HL-60 (cell line): ENCODE measurements around the gene SMPD4.
"Not testable (repeated sequence)": the region's sequence is repeated elsewhere in the genome, so short reads cannot be mapped to it uniquely, and the experiment has no call there.

Experiments
- DNase-seq, 2 experiments: peaks; one replicate each; pipeline ENCODE4 v3.0.0-alpha.2; 2010 to 2020; ENCODE audit warnings: low read depth in 1 of 2, low spot score in 1 of 2
- H3K27ac ChIP-seq: fragments of 250-450 bp; sonication (Bioruptor Pico); replicated peaks from 2 replicates; pipeline ENCODE4 v1.5.1; 2020; ENCODE audit warnings: mild to moderate bottlenecking, moderate library complexity
- H3K27me3 ChIP-seq: fragments of 250-450 bp; sonication (Bioruptor Pico); 2 replicates; pipeline ENCODE4 v1.5.1; 2021; ENCODE audit warnings: mild to moderate bottlenecking, moderate library complexity; ENCODE audit not compliant: insufficient read depth, poor library complexity, severe bottlenecking
- H3K4me3 ChIP-seq: replicated peaks from 2 replicates; pipeline ENCODE4 v1.5.1; 2011; ENCODE audit warnings: mild to moderate bottlenecking, control low read depth, low read length; ENCODE audit not compliant: insufficient read depth
- GABPA ChIP-seq: IDR thresholded peaks from 2 replicates; pipeline ENCODE4 v1.6.1; 2012; ENCODE audit warnings: low read depth
- POLR2AphosphoS5 ChIP-seq: IDR thresholded peaks from 2 replicates; pipeline ENCODE4 v1.6.1; 2012; ENCODE audit warnings: low read depth
- SPI1 ChIP-seq: IDR thresholded peaks from 2 replicates; pipeline ENCODE4 v1.6.1; 2012; ENCODE audit warnings: low read depth, mild to moderate bottlenecking, borderline replicate concordance
- TF ChIP-seq, protein P1 (sequence below): IDR thresholded peaks from 2 replicates; pipeline ENCODE4 v1.6.1; 2012; ENCODE audit warnings: low read depth; ENCODE audit not compliant: insufficient replicate concordance
- TF ChIP-seq, protein P2 (sequence below): IDR thresholded peaks from one replicate; pipeline ENCODE4 v1.5.1; 2011; ENCODE audit warnings: low read length, control low read depth, inconsistent platforms; ENCODE audit not compliant: insufficient read depth

Gene SMPD4

GRCh38 chr2:130202518-130202917 is 21.1 kb upstream of the SMPD4 start:
- peak in 1 of 2 experiments; percentile 49 for DNase-seq
- not testable (repeated sequence) for H3K27me3 ChIP-seq, H3K27ac ChIP-seq

GRCh38 chr2:130198343-130198742 is 16.9 kb upstream of the SMPD4 start, which contains the start of gene TUBA3E:
TSS of gene TUBA3E (minus strand) at chr2:130198439. CDS start at chr2:130198360, 79 bp downstream.
- TF ChIP-seq, protein P1, sequence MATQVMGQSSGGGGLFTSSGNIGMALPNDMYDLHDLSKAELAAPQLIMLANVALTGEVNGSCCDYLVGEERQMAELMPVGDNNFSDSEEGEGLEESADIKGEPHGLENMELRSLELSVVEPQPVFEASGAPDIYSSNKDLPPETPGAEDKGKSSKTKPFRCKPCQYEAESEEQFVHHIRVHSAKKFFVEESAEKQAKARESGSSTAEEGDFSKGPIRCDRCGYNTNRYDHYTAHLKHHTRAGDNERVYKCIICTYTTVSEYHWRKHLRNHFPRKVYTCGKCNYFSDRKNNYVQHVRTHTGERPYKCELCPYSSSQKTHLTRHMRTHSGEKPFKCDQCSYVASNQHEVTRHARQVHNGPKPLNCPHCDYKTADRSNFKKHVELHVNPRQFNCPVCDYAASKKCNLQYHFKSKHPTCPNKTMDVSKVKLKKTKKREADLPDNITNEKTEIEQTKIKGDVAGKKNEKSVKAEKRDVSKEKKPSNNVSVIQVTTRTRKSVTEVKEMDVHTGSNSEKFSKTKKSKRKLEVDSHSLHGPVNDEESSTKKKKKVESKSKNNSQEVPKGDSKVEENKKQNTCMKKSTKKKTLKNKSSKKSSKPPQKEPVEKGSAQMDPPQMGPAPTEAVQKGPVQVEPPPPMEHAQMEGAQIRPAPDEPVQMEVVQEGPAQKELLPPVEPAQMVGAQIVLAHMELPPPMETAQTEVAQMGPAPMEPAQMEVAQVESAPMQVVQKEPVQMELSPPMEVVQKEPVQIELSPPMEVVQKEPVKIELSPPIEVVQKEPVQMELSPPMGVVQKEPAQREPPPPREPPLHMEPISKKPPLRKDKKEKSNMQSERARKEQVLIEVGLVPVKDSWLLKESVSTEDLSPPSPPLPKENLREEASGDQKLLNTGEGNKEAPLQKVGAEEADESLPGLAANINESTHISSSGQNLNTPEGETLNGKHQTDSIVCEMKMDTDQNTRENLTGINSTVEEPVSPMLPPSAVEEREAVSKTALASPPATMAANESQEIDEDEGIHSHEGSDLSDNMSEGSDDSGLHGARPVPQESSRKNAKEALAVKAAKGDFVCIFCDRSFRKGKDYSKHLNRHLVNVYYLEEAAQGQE = no peak
- TF ChIP-seq POLR2AphosphoS5 (no peak), SPI1 (no peak), GABPA (no peak)
- TF ChIP-seq, protein P2, sequence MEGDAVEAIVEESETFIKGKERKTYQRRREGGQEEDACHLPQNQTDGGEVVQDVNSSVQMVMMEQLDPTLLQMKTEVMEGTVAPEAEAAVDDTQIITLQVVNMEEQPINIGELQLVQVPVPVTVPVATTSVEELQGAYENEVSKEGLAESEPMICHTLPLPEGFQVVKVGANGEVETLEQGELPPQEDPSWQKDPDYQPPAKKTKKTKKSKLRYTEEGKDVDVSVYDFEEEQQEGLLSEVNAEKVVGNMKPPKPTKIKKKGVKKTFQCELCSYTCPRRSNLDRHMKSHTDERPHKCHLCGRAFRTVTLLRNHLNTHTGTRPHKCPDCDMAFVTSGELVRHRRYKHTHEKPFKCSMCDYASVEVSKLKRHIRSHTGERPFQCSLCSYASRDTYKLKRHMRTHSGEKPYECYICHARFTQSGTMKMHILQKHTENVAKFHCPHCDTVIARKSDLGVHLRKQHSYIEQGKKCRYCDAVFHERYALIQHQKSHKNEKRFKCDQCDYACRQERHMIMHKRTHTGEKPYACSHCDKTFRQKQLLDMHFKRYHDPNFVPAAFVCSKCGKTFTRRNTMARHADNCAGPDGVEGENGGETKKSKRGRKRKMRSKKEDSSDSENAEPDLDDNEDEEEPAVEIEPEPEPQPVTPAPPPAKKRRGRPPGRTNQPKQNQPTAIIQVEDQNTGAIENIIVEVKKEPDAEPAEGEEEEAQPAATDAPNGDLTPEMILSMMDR = no peak

More at GRCh38 chr2:130202518-130202917, 21.1 kb upstream of the SMPD4 start:
- H3K4me3 ChIP-seq = not testable (repeated sequence)

DNA sequence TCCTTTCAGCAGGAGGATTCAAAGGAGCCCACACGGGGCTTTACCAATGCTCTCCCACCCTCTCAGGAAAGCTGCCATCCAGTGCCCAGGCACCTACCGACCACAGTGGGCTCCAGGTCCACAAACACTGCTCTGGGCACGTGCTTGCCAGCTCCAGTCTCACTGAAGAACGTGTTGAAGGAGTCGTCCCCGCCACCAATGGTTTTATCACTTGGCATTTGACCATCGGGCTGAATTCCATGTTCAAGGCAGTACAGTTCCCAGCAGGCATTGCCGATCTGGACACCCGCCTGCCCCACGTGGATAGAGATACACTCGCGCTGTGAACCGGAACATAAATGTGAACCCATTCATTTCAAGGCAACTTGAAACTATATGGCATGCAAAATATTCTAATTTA is 14.7 kb upstream of the SMPD4 start:
- H3K27me3 ChIP-seq, H3K4me3 ChIP-seq, DNase-seq, H3K27ac ChIP-seq: not testable (repeated sequence)

More at GRCh38 chr2:130198343-130198742, 16.9 kb upstream of the SMPD4 start, which contains the start of gene TUBA3E:
- no peak for DNase-seq
- Histone ChIP-seq H3K27ac (no peak within 1 kb of the TSS), H3K4me3 (no peak within 1 kb of the TSS), H3K27me3 (no peaks in the 10 kb centered on the region)

DNA sequence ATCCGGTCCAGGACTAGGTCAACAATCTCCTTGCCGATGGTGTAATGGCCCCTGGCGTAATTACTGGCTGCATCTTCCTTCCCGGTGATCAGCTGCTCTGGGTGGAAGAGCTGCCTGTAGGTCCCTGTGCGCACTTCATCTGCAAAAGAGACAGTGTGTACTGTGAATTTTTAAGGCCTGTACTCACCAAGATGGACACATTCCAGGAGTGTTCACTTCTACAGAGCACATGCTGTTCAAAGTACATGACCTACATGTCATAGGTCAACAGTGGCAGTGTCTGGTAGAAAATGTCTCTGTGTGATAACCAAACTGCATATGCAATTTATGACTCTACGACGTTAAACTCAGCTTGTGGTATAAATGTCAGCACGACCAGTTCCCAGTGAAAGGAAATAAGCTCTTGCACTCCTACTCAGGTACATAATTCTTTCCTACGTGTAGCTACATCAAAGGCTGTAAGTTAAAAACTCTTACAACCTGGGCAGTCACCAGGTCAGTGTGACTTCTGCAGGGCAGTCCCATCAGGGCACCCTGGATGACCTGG is 13.8 kb upstream of the SMPD4 start:
- not testable (repeated sequence) for H3K27me3 ChIP-seq, DNase-seq, H3K4me3 ChIP-seq, H3K27ac ChIP-seq

DNA sequence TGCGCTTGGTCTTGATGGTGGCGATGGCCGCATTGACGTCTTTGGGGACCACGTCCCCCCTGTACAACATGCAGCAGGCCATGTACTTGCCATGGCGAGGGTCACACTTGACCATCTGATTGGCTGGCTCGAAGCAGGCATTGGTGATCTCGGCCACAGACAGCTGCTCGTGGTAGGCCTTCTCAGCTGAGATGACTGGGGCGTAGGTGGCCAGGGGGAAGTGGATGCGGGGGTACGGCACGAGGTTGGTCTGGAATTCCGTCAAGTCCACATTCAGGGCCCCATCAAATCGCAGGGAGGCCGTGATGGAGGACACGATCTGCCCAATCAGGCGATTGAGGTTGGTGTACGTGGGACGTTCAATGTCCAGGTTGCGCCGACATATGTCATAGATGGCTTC is 12.4 kb upstream of the SMPD4 start:
- not testable (repeated sequence) for H3K27me3 ChIP-seq, H3K4me3 ChIP-seq, DNase-seq

DNA sequence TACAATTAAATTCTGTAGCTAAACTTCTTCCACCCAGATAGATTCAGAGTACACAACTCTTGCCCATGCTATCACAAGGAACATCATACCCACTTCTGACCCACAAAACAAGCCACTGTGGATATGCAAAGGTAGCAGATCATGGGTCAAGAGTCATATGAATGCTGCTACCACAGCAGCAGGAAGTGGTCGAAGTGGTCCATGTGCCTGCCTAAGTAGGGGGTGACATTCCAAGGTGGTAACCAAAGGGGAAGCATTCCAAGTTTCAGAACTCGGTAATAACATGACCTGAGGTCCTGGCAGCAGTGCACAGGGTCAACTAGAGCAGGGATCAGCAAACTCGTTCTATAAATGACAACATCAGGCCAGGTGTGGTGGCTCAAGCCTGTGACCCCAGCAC is 11.0 kb upstream of the SMPD4 start:
- H3K27ac ChIP-seq = not testable (repeated sequence)

More for the DNA sequence above, 12.4 kb upstream of the SMPD4 start:
- H3K27ac ChIP-seq = not testable (repeated sequence)

DNA sequence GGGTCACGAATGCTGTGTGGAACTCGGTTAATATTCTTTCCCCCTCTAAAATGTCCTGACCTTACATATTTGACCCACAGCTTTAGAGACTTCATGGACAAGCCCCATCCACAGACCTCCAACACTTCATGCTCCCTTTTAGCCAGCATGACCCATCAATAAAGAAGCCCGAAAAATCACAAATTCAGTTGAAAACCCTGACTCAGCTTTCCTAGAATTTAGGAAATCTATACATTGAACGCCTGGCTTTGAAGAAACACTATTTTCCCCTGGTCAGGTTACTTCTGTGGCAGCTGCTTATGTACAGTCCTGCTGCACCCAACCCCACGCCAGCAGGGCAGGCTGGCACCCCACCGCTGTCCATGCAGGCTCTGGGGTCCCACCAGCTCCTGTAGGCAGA is 9.9 kb upstream of the SMPD4 start:
- H3K27ac ChIP-seq, DNase-seq, H3K27me3 ChIP-seq, H3K4me3 ChIP-seq: not testable (repeated sequence)

More for the DNA sequence above, 11.0 kb upstream of the SMPD4 start:
- not testable (repeated sequence) for H3K27me3 ChIP-seq, H3K4me3 ChIP-seq, DNase-seq

DNA sequence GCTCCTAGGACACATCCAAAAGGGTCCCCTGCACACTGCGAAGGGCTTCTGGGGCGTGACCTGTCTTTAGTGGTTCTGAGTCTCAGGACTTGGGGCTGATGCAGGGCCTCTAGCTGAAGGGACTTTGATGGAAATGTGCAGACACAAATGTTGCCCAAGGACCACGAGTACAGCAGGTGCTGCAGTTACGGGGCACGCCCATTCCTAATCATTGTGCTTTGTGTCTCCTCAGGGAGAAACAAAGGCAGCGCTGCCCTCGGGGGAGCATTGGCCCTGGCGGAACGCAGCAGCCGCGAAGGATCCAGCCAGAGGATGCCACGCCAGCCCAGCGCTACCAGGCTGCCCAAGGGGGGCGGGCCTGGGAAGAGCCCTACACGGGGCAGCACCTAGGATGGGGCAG is 8.8 kb upstream of the SMPD4 start:
- no peak overlapping the region for H3K4me3 ChIP-seq
- H3K27ac ChIP-seq = no peak overlapping the region
- DNase-seq = no peak
- TF ChIP-seq GABPA (no peak), POLR2AphosphoS5 (no peak), SPI1 (no peak)
- TF ChIP-seq, protein P2 = no peak
- TF ChIP-seq, protein P1 = no peak
- H3K27me3 ChIP-seq = no peaks in the 10 kb centered on the region

DNA sequence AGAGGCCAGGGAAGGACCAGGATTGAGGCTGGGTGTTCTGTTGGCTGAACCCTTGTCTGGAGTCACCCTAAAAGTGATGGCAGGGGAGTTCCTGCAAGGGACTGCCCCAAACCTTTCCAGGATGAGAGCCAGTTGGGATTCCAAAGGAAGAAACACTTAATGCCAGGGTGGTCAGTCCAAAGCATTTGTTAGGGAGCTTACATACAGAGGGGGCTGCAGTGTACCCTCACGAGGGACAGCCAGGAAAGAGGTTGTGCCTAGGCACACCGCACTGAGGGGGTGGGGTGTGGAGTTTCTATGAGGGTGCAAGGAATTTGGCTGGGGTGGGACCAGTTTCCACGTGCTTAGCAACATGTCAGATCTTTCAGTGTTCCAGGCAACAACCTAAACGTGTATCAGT is 7.6 kb upstream of the SMPD4 start:
- H3K4me3 ChIP-seq, H3K27me3 ChIP-seq, DNase-seq, H3K27ac ChIP-seq: not testable (repeated sequence)
